Measurements from ENCODE around the gene RERG. TPM values are rescaled to one million over a fixed set of nuclear protein-coding genes. Genes with fewer than 3 reads are reported as not detected.
"Not testable (repeated sequence)": the region's sequence is repeated elsewhere in the genome, so short reads cannot be mapped to it uniquely, and the experiment has no call there.

Gene RERG
- total RNA-seq, 1 experiment from 2014 or later = not detected

DNA sequence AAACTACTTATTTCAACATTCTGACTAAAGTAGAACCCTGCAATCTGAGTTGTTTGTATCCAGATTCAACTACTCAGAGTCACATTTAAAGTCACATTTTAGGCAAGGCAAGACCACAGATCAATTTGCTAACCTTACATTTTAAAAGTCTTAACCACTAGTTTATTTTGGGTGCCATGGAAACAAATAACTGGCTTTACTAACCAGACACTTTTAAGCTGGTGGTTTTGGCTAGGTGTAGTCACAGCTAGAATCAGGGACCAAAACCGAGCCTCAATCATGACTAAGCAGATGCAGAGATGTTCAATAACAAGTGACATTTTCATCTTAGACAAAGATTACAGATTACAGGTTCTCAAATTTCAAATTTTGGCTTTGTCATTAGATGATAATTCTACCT, 133.1 kb downstream of the RERG start:
- no peak for DNase-seq (ENCODE audit: low spot score)
- in situ Hi-C loops (cut with HindIII; ENCODE audit: low sequenced_read_pairs) = no loop called here

DNA sequence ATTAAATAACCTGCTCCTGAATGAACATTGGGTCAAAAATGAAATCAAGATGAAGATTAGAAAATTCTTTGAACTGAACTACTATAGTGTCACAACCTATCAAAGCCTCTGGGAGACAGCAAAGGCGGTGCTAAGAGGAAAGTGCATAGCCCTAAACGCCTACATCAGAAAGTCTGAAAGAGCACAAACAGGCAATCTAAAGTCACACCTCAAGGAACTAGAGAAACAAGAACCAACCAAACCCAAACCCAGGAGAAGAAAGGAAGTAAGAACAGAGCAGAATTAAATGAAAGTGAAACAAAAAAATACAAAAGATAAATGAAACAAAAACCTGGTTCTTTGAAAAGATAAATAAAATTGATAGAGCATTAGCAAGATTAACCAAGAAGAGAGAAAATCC, 143.5 kb downstream of the RERG start:
- in situ Hi-C loops (cut with HindIII; ENCODE audit: low sequenced_read_pairs); DNase-seq (ENCODE audit: low spot score): not testable (repeated sequence)

DNA sequence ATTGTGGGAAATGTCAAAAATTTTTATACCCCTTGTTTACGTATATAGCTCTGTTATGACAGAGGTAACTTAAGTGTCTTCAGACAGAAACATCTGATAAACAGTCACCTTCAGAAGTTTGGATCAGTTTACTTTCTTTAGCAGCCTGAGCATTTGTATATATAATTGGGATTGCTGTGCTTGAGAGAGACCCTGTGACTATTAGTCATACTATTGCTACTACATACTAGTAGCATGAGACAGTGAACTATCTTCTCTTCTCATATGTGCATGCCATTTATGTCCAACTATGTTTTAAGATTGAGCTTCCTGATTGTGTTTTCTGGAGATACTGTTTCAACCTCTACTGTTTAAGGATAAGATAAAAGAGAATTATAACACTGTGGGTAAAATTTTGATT, 146.9 kb downstream of the RERG start:
- no peak for DNase-seq (ENCODE audit: low spot score)
- in situ Hi-C loops (cut with HindIII; ENCODE audit: low sequenced_read_pairs) = no loop called here

DNA sequence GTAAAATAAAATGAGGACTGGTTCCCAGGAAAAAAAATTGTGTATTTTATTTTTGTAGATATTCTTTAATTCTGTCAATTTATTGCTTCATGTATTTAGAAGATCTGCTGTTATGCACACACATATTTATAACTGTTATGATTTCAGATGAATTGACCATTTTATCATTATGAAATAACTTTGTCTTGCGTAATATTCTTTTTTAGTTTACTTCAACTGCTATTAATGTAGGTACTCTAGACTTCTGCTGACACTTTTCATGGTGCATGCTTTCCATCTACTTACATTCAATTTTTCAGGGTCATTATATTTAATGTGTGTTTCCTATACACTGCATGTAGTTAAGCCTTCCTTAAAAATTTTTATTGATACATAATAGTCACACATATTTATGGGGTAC, 162.1 kb downstream of the RERG start:
- in situ Hi-C loops (cut with HindIII; ENCODE audit: low sequenced_read_pairs) = no loop called here
- DNase-seq (ENCODE audit: low spot score) = no peak

Other genes starting within 250 kb of the RERG start
- not detected in 2 replicates for gene PDE6H, start 248.4 kb downstream of the RERG start, total RNA-seq (2014; rRNA removed; shearing (Covaris generic))
- gene PTPRO, start 101.1 kb upstream of the RERG start, total RNA-seq (2014; rRNA removed; shearing (Covaris generic)) = not detected in 2 replicates

All from G401 (cell line).